Measurements from ENCODE around the gene ATF3. TPM values are rescaled to one million over a fixed set of nuclear protein-coding genes. Genes with fewer than 3 reads are reported as not detected.

The ATF3 gene
- total and polyA plus RNA-seq, 4 donors, result 5.3 to 18.3 (median 6.0) TPM

- Histone ChIP-seq H3K27me3 (ENCODE audit: control insufficient read depth, insufficient read depth, low read length) (peaks cover 6% of the 10 kb centered on the region), H3K9me3 (ENCODE audit: control insufficient read depth, insufficient read depth, low read length) (no peaks in the 10 kb centered on the region), H3K4me1 (ENCODE audit: control insufficient read depth, insufficient read depth, low read length) (no peaks in the 10 kb centered on the region), H3K4me3 (ENCODE audit: low read depth, low read length) (no peak overlapping the region), H3K36me3 (ENCODE audit: control insufficient read depth, insufficient read depth, low read length) (no peaks in the 10 kb centered on the region), H3K27ac (ENCODE audit: low read depth, low read length) (no peak overlapping the region)
- 91% methylated on average over 5 of the region's 6 CpGs for WGBS (ENCODE audit: insufficient coverage)
- no peak for DNase-seq (ENCODE audit: low read depth in 4 of 6, low spot score in 6 of 6)
Measured at GRCh38 chr1:212585210-212585609, 23.4 kb upstream of the ATF3 start.

DNA sequence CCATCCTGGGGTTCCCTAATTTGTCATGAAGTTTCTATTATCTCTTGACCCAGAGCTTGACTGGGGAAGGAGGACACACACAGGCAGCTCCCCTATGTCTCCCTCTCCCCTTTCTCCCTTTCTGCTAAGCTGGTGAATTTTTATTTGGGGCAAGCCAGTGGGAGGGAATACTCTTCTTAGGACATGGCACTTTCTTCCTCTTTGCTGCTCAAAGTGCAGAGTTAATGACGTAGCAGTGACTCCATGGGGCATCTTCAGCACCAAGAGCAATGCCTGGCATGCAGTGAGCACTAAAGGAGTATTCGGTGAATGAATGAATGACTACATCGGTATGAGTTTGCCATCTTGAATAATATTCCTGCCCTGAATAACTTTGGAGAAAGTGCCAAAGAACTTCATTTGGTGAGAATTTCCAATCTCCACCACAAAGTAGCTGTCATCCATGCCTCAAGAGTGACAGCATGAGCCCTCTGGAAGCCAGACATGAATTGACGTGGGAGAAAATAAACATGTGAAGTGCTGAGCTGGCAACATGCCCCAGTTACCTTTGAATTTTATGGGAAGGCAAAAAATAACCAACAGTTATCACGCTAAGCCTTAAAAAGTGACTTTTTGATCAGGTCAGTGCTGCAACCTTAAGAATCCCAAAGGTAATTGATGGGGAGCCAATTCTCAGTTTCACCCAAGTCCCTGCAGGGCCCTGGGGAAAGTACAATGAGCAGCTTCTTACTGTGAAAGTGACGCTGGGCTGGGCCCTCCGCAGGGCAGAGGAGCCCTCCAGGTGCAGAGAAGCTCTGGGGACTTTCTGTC is 22.1 kb upstream of the ATF3 start:
- DNase-seq (ENCODE audit: low read depth in 4 of 6, low spot score in 6 of 6), result no peak
- no peaks in the 10 kb centered on the region for H3K4me1 ChIP-seq (ENCODE audit: control insufficient read depth, insufficient read depth, low read length)
- no peaks in the 10 kb centered on the region for H3K36me3 ChIP-seq (ENCODE audit: control insufficient read depth, insufficient read depth, low read length)
- H3K27me3 ChIP-seq (ENCODE audit: control insufficient read depth, insufficient read depth, low read length), result peaks cover 6% of the 10 kb centered on the region
- no peaks in the 10 kb centered on the region for H3K9me3 ChIP-seq (ENCODE audit: control insufficient read depth, insufficient read depth, low read length)
- WGBS (ENCODE audit: insufficient coverage), result 80% methylated on average over 5 of the region's 7 CpGs
- H3K27ac ChIP-seq (ENCODE audit: low read depth, low read length), result no peak overlapping the region
- H3K4me3 ChIP-seq (ENCODE audit: low read depth, low read length), result no peak overlapping the region

DNA sequence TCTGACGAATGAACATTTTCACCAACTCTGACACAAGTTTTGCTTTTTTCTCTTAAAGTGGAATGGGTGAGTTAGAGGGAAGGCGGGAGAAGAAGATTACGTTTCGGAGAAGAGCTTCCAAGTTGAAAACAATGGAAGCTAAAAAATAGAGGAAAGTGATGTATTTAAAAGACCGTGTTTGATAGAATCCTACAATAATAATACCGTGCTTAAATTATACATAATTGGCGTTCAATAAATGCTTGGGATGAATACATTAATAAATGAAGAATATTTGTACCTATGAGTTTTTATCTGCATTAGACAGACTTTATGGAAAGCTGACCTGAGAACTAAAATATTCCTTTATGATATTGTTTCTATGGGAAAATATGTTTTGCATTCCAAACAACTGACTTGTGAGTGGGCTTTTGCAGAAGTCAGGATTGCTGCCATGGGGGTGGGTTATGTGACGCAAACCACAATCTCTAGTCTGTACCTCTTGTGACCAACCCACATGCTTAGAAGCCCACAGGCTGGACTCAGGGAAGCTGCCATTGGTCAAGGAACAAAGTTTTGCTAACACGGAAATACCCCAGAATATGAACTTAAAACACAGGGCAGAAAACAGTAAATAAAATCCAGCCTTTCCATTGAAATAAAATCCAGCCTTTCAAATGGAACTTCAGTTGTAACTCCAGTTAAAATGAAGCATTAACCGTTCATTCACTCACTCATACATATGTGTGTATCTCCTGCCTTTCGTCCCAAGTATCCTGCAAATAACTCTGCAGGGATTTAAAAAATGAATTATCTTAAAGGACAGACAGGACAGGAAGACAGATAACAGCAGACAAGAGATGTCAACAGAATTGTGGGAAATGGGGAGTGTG is 21.3 kb upstream of the ATF3 start:
- Histone ChIP-seq H3K27me3 (ENCODE audit: control insufficient read depth, insufficient read depth, low read length) (peaks cover 6% of the 10 kb centered on the region), H3K9me3 (ENCODE audit: control insufficient read depth, insufficient read depth, low read length) (no peaks in the 10 kb centered on the region), H3K36me3 (ENCODE audit: control insufficient read depth, insufficient read depth, low read length) (no peaks in the 10 kb centered on the region), H3K27ac (ENCODE audit: low read depth, low read length) (no peak overlapping the region), H3K4me1 (ENCODE audit: control insufficient read depth, insufficient read depth, low read length) (no peaks in the 10 kb centered on the region), H3K4me3 (ENCODE audit: low read depth, low read length) (no peak overlapping the region)
- WGBS (ENCODE audit: insufficient coverage), result no CpG with 5 or more reads among the region's 11 CpGs
- DNase-seq (ENCODE audit: low read depth in 4 of 6, low spot score in 6 of 6), result no peak

- H3K27ac ChIP-seq (ENCODE audit: low read depth, low read length), result no peak overlapping the region
- H3K36me3 ChIP-seq (ENCODE audit: control insufficient read depth, insufficient read depth, low read length), result no peaks in the 10 kb centered on the region
- no peaks in the 10 kb centered on the region for H3K4me1 ChIP-seq (ENCODE audit: control insufficient read depth, insufficient read depth, low read length)
- no peak overlapping the region for H3K4me3 ChIP-seq (ENCODE audit: low read depth, low read length)
- WGBS (ENCODE audit: insufficient coverage), result 24% methylated on average over 8 of the region's 13 CpGs
- no peaks in the 10 kb centered on the region for H3K9me3 ChIP-seq (ENCODE audit: control insufficient read depth, insufficient read depth, low read length)
- peaks cover 6% of the 10 kb centered on the region for H3K27me3 ChIP-seq (ENCODE audit: control insufficient read depth, insufficient read depth, low read length)
- no peak for DNase-seq (ENCODE audit: low read depth in 4 of 6, low spot score in 6 of 6)
Measured at GRCh38 chr1:212587888-212588510, 20.6 kb upstream of the ATF3 start.

GRCh38 chr1:212589446-212589845 is 19.1 kb upstream of the ATF3 start:
- no peak for DNase-seq (ENCODE audit: low read depth in 4 of 6, low spot score in 6 of 6)
- Histone ChIP-seq H3K27me3 (ENCODE audit: control insufficient read depth, insufficient read depth, low read length) (peaks cover 6% of the 10 kb centered on the region), H3K36me3 (ENCODE audit: control insufficient read depth, insufficient read depth, low read length) (no peaks in the 10 kb centered on the region), H3K27ac (ENCODE audit: low read depth, low read length) (no peak overlapping the region), H3K9me3 (ENCODE audit: control insufficient read depth, insufficient read depth, low read length) (no peaks in the 10 kb centered on the region), H3K4me3 (ENCODE audit: low read depth, low read length) (no peak overlapping the region), H3K4me1 (ENCODE audit: control insufficient read depth, insufficient read depth, low read length) (no peaks in the 10 kb centered on the region)
- WGBS (ENCODE audit: insufficient coverage), result 100% methylated on average over 1 of the region's 3 CpGs

- H3K9me3 ChIP-seq (ENCODE audit: control insufficient read depth, insufficient read depth, low read length), result no peaks in the 10 kb centered on the region
- no peaks in the 10 kb centered on the region for H3K36me3 ChIP-seq (ENCODE audit: control insufficient read depth, insufficient read depth, low read length)
- WGBS (ENCODE audit: insufficient coverage), result 94% methylated on average over 2 of the region's 3 CpGs
- H3K4me1 ChIP-seq (ENCODE audit: control insufficient read depth, insufficient read depth, low read length), result peaks cover 4% of the 10 kb centered on the region
- peaks cover 3% of the 10 kb centered on the region for H3K27me3 ChIP-seq (ENCODE audit: control insufficient read depth, insufficient read depth, low read length)
- no peak overlapping the region for H3K4me3 ChIP-seq (ENCODE audit: low read depth, low read length)
- peak in 1 of 6 donors; percentile 18 for DNase-seq (ENCODE audit: low read depth in 4 of 6, low spot score in 6 of 6)
- no peak overlapping the region for H3K27ac ChIP-seq (ENCODE audit: low read depth, low read length)
Measured at GRCh38 chr1:212591922-212592321, 16.6 kb upstream of the ATF3 start.

DNA sequence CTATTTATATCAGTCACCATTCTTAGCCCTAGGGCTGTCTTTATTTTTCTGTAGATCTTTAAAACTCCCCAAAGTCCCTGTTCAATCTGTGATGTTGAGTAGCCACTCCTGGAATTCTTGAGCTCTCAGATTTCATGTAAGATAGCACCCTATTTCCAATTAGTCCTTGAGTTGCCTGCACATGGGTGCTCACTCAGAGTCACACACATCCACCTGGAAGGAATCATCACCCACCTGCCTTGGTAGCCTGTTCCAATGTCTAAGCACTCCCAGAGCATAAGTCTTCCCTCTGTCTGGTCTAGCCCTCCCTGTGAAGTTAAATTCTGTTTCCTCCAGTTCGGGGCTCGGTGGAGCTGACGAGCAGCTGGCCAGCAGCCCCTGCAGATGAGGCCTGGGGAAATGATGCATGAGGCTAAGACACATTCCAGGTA is 14.7 kb upstream of the ATF3 start:
- H3K9me3 ChIP-seq (ENCODE audit: control insufficient read depth, insufficient read depth, low read length), result no peaks in the 10 kb centered on the region
- H3K4me3 ChIP-seq (ENCODE audit: low read depth, low read length), result no peak overlapping the region
- H3K36me3 ChIP-seq (ENCODE audit: control insufficient read depth, insufficient read depth, low read length), result no peaks in the 10 kb centered on the region
- H3K27ac ChIP-seq (ENCODE audit: low read depth, low read length), result no peak overlapping the region
- WGBS (ENCODE audit: insufficient coverage), result 52% methylated on average over 2 of the region's 3 CpGs
- no peak for DNase-seq (ENCODE audit: low read depth in 4 of 6, low spot score in 6 of 6)
- H3K27me3 ChIP-seq (ENCODE audit: control insufficient read depth, insufficient read depth, low read length), result no peaks in the 10 kb centered on the region
- peaks cover 4% of the 10 kb centered on the region for H3K4me1 ChIP-seq (ENCODE audit: control insufficient read depth, insufficient read depth, low read length)

GRCh38 chr1:212594640-212595039 is 13.9 kb upstream of the ATF3 start:
- WGBS (ENCODE audit: insufficient coverage), result 100% methylated on average over 2 of the region's 3 CpGs
- no peak for DNase-seq (ENCODE audit: low read depth in 4 of 6, low spot score in 6 of 6)
- Histone ChIP-seq H3K27me3 (ENCODE audit: control insufficient read depth, insufficient read depth, low read length) (no peaks in the 10 kb centered on the region), H3K4me3 (ENCODE audit: low read depth, low read length) (no peak overlapping the region), H3K36me3 (ENCODE audit: control insufficient read depth, insufficient read depth, low read length) (no peaks in the 10 kb centered on the region), H3K9me3 (ENCODE audit: control insufficient read depth, insufficient read depth, low read length) (no peaks in the 10 kb centered on the region), H3K27ac (ENCODE audit: low read depth, low read length) (no peak overlapping the region), H3K4me1 (ENCODE audit: control insufficient read depth, insufficient read depth, low read length) (peaks cover 4% of the 10 kb centered on the region)

DNA sequence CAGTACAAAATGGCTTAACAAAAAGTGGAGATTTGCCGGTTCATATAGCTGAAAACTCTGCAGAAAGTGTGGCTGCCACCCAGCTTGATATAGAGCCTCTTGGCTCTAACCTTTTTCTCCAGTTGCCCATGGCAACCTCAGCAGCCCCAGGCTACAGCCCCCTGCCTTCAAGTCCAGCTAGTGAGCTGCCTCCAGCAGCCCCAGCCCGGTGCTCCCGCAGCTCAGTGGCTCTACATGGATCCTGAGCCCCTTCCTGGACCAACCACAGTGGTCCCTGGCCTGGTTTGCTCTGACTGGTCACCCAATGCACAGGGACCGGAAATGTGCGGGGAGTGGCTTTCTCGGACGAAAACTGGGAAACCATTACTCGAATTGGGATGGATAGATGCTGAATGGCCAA is 13.3 kb upstream of the ATF3 start:
- Histone ChIP-seq H3K27ac (ENCODE audit: low read depth, low read length) (no peak overlapping the region), H3K9me3 (ENCODE audit: control insufficient read depth, insufficient read depth, low read length) (no peaks in the 10 kb centered on the region), H3K36me3 (ENCODE audit: control insufficient read depth, insufficient read depth, low read length) (no peaks in the 10 kb centered on the region), H3K27me3 (ENCODE audit: control insufficient read depth, insufficient read depth, low read length) (no peaks in the 10 kb centered on the region), H3K4me3 (ENCODE audit: low read depth, low read length) (no peak overlapping the region), H3K4me1 (ENCODE audit: control insufficient read depth, insufficient read depth, low read length) (peaks cover 4% of the 10 kb centered on the region)
- DNase-seq (ENCODE audit: low read depth in 4 of 6, low spot score in 6 of 6), result peak in 2 of 6 donors; percentile 27 to 49
- 52% methylated on average over 6 of the region's 8 CpGs for whole genome bisulfite sequencing (ENCODE audit: insufficient coverage)
